Activated CD4-positive, CD25-positive, alpha-beta regulatory T cell treated with anti-CD3 and anti-CD28 coated beads, Interleukin-2, amount 50 U/mL, for 72 hours (primary cell): ENCODE data around the gene CCDC8.
"Not testable (repeated sequence)": the region's sequence is repeated elsewhere in the genome, so short reads cannot be mapped to it uniquely, and the experiment has no call there.

Source experiments
- DNase-seq: peaks from one replicate; pipeline ENCODE4 v3.0.0; 2021

The CCDC8 gene

GRCh38 chr19:46397801-46398479 is 15.4 kb downstream of the CCDC8 start:
- DNase-seq = not testable (repeated sequence)

- DNase-seq = no peak
These were observed 19.0 kb downstream of the CCDC8 start for GRCh38 chr19:46394402-46394797.

DNA sequence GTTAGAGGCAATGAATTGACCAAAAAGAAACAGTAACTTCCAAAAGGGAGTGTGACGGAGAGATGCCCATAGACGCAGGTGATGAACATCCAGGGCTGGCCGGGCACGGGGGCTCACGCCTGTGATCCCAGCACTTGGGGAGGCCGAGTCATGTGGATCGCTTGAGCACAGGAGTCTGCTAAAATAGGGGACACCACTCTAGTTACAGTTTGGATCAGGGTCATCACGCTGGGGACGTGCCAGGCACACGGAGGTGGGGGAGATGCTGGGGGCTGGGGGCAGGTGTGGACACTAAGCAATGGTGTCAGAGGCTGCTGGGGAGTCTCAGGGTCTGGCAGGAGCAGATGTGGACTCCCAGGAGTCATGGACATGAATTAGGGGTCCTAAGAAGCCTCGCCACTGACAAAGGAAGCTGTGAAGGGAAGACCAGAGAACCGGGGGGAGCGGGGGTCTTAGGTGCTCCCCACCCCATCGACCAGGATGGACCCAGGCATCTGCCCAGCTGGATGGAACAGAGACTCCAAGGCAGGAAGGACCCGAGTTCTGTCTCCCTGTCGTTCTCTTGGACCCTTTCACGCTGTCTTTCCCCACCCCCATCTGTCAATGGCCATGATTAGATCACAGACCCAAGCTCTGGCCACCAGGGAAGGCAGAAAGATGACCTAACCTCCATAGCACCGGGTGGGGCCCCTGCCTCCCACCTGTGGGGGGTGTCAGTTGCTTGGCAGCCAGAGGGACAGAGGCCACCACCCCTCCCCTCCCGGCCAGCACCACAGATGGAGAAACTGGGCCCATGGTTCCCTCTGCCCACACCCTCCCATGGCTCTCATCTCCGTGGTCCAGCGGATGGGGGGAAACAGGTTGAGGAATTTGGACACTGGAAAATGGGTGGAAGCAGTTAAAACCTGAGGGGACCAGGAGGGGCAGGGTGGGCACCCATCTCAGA is 19.6 kb downstream of the CCDC8 start:
- no peak for DNase-seq

GRCh38 chr19:46392837-46393236 is 20.5 kb downstream of the CCDC8 start:
- DNase-seq = no peak

GRCh38 chr19:46392252-46392801 is 21.0 kb downstream of the CCDC8 start:
- DNase-seq = no peak

- no peak for DNase-seq
These were observed 21.8 kb downstream of the CCDC8 start for GRCh38 chr19:46391296-46392251.

DNA sequence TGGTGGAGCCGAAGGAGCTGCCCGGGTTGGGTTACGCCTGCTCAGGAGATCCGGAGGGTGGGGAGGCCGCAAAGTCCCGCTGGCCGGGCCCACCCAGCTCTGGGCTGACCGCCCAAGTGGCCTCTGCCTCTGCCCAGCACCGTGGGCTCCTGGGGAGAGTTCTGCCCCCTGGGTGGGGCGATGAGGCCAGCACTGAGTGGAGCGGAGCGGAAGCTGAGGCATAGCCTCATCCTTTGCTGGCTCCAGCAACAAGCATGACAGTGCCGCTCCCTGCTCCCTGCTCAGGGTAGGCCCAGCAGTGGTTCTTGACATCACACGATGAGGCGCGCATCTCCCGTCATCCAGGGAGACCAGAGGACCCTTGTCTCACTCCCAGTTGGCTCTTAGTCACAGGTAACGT is 22.5 kb downstream of the CCDC8 start:
- DNase-seq = no peak

DNA sequence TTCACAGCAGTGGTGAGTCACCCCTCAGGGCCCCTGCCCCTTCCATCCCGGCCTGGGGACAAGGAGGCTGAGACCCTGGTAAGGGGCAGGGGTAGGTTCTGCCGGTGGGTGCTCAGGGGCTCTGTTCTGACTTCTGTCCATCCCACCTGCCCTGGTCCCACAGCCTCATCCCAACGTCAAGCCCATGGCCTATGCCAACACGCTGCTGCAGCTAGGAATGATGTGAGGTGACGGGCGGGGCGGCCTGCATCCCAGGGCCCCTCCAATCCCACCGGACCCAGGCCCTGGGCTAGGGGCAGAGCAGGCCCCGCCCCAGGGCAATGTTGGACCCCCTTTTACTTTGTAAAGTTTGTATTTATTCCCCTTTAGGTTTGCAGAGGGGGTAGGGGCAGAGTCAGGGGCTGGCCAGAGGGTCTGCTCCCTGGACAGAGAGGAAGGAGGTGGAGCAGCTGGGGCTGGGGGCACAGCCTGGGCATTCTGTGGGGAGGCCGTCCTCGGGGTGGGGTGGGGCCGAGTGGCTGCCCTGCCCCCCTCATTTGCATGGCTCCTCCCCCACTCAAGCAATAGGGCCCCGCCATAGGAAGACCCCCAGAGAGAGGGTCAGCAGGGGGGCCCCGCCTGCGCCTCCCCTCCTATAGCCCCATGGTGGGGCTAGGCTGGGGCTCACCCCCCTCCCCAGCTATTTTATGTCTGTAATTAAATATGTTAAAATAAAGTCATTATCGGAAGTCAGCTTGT is 23.1 kb downstream of the CCDC8 start:
- DNase-seq = no peak

DNA sequence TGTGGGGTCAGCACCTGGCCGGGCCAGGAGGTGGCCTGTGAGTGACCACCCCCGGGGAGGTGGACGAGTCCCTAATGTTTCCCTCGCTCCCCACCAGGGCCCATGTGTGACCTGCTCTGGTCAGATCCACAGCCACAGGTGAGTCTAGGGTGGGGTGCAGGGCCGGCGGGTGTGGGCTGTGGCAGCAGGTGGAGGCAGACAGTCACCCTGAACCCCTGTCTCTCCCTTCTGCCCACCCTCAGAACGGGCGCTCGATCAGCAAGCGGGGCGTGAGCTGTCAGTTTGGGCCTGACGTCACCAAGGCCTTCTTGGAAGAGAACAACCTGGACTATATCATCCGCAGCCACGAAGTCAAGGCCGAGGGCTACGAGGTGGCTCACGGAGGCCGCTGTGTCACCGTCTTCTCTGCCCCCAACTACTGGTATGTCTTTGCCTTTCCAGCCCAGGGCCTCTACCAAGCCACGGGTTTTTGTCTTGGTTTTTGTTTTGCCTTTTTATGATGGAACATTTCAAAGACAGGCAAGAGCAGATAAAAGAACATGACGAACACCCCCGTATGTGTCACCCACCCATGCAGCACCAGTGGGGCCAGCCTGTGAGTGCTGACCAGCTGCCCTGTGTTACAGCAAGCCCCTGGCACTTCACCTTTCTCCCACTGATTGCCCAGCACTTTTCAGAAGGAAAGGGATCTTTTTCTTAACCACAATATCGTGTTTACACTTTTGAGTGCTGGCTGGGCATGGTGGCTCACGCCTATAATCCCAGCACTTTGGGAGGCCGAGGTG is 24.9 kb downstream of the CCDC8 start:
- no peak for DNase-seq

- no peak for DNase-seq
These were observed 25.6 kb downstream of the CCDC8 start for GRCh38 chr19:46387713-46388130.

DNA sequence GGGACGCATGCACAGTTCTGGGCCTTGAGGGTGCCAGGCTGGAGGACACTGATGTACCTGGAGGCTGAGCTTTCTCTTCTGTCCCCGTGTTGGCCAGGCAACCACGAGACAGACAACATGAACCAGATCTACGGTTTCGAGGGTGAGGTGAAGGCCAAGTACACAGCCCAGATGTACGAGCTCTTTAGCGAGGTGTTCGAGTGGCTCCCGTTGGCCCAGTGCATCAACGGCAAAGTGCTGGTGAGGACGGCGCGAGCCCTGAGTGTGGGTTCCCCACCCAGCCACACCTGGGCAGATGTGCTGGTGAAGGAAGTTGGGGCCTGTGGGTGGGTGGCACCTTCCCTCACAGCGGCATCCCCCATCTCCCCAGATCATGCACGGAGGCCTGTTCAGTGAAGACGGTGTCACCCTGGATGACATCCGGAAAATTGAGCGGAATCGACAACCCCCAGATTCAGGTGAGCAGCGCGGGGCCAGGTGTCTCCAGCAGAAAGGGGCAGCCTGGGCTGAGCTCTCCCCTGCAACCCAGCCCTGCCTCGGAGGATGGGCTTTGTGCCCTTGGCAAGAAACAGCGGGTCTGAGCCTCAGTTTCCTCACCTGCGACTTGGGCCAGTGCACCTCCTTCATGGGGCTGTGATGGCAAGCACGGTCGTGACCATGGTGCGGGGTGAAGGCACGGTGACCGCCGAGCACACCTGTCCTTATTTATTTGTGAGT is 26.2 kb downstream of the CCDC8 start:
- DNase-seq = no peak

DNA sequence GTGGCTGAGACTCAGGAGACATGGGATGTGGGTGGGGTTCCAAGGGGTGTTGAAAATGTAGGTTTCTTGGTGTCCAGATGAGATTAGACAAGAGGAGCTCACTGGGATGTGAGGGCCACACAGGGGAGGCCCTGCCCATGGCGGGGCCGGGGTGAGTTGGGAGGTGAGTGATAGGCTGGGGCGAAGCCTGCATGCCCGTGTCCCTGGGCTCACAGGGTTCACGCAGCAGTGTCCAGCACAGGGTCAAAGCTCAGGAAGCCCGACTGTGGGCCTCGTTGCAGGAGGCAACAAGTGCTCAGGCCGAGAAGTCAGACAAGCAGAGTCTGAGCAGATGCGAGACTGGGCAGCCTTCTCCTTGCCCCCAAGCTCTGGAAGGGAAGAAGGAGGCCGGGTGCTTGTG is 27.2 kb downstream of the CCDC8 start:
- no peak for DNase-seq

DNA sequence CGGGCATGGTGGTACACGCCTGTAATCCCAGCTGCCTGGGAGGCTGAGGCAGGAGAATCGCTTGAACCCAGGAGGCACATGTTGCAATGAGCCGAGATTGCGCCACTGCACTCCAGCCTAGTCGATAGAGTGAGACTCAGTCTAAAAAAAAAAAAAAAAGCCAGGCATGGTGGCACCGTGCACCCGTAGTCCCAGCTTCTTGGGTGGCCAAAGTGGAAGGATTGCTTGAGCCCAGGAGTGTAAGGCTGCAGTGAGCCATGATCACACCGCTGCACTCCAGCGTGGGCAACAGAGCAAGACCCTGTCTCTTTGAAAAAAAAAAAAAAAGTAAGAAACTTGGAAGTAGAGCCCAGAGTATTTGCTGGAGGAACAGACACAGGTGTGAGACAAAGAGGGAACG is 27.7 kb downstream of the CCDC8 start:
- DNase-seq = no peak

- no peak for DNase-seq
These were observed 29.0 kb downstream of the CCDC8 start for GRCh38 chr19:46384396-46384795.

DNA sequence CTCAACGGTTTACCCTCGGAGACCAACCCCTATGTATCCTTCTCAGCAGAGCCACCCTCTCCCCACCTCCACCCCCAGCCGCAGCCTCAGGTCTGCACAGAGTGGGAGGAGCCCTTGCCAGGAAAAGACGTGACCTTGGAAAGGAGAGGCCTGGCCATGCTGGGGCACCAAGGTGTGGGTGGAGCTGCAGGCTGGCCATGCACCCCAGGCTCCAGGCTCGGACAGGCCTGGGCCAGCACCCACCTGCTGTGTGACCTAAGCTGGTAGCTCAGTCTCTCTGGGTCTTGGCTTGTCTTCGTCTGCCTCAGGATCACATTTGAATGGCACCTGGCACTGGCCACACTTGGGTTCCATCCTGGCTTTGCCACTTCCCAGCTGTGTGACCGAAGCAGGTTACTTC is 29.5 kb downstream of the CCDC8 start:
- DNase-seq = no peak

GRCh38 chr19:46383171-46383815 is 30.1 kb downstream of the CCDC8 start:
- DNase-seq = no peak

GRCh38 chr19:46381756-46382345 is 31.5 kb downstream of the CCDC8 start:
- DNase-seq = no peak

DNA sequence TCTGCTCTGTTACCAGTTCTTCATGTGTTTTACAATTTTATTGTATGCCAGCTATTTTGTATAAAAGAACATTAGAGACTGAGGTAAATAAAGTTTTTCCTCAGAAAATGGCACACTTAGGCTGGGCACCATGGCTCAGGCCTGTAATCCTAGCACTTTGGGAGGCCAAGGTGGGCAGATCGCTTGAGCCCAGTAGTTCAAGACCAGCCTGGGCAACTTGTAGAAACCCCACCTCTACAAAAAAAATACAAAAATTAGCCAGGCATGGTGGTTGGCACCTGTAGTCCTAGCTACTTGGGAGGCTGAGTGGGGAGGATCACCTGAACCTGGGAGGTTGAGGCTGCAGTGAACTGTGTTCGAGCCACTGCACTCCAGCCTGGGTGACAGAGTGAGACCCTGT is 32.0 kb downstream of the CCDC8 start:
- no peak for DNase-seq

DNA sequence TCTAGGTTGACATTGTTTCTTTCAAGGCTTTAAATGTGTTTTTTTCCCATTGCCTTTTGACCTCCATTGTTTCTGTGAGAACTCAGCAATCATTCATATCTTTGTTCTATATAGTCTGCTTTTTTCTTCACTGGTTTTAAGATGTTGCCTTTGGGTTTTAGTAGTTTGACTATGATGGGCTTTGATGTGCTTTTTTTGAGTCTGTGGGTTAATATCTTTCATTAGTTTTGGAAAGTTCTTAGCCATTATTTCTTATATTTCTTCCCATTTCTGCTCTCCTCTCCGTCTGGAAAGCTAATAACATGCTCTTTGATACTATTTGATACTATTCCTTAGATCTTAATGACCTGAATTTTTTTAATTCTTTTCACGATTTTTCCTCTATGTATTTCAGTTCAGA is 32.7 kb downstream of the CCDC8 start:
- no peak for DNase-seq

DNA sequence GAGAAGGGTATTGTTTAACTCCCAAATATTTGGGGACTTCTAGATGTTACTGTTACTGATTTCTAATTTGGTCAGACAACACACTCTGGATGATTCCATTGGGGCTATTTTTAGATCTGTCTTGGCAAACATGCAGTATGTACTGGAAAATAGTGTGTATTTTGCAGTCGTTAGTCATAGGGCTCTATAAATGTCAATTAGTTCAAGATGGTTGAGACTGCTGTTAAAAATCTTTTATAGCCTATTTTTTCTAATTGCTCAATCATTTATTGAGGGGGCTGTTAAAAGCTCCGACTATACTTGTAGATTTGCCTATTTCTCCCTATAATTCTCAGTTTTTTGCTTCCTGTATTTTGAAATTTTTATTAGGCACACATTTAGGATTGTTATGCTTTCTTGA is 35.1 kb downstream of the CCDC8 start:
- no peak for DNase-seq
